PC-9 (cell line): ENCODE results near the gene ZNF831.

ENCODE experiments used
- CTCF ChIP-seq: fragments of 200-600 bp; sonication (generic); conservative IDR thresholded peaks from 2 replicates; pipeline ENCODE4 v1.6.1; 2017; ENCODE audit warnings: mixed run types, antibody characterized with exemption, mild to moderate bottlenecking, moderate library complexity
- EZH2 ChIP-seq: fragments of 200-600 bp; sonication (generic); IDR thresholded peaks from 2 replicates; pipeline ENCODE4 v1.8.0; 2017; ENCODE audit warnings: antibody characterized with exemption, low read depth

- no peak for TF ChIP-seq CTCF
- no peak for TF ChIP-seq EZH2
Measured at GRCh38 chr20:59190466-59190865, 26.8 kb downstream of the ZNF831 start.
